Stimulated activated CD4-positive, alpha-beta T cell treated with anti-CD3 and anti-CD28 coated beads, TNF-alpha, amount 100 ng/mL, for 1 hour (primary cell): ENCODE measurements around the gene KCNE3.
"Not testable (repeated sequence)": the region's sequence is repeated elsewhere in the genome, so short reads cannot be mapped to it uniquely, and the experiment has no call there.

ENCODE experiments used
- DNase-seq, 3 donors: peaks; one replicate each; pipeline ENCODE4 v3.0.0-alpha.2; 2020; ENCODE audit warnings: low read depth in 3 of 3, low spot score in 1 of 3

Gene KCNE3

DNA sequence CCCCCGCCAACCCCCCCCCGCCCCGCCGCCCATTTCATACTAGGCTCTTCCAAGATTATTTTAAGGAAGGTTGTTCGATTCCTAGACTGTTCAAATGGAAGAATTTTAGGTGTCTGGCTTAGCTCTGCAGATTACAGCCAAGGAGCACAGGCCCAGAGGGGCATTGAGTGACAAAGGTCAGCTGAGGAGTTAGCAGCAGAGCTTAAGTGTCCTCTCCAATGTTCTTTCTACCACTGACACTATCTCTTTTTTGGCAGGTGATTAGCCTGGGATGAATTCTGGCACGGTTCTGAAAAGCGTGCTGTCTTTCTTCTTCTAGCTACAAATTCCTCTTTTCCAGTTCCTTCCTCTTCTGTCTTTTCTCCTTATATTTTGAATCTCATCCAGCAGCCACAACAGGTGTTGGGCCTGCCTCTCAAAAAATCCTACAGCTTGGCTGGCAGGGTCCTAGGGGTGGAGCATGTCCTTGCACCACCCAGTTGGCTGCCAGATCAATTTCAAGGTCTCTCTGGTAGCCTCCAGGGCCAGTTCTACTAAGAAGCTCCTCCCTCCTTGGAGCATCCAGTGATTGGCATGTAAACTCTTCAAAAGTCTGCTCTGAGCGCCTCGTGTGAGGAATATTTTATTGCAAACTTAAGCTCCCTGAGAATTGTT, 23.0 kb downstream of the KCNE3 start:
- DNase-seq: no peak

DNA sequence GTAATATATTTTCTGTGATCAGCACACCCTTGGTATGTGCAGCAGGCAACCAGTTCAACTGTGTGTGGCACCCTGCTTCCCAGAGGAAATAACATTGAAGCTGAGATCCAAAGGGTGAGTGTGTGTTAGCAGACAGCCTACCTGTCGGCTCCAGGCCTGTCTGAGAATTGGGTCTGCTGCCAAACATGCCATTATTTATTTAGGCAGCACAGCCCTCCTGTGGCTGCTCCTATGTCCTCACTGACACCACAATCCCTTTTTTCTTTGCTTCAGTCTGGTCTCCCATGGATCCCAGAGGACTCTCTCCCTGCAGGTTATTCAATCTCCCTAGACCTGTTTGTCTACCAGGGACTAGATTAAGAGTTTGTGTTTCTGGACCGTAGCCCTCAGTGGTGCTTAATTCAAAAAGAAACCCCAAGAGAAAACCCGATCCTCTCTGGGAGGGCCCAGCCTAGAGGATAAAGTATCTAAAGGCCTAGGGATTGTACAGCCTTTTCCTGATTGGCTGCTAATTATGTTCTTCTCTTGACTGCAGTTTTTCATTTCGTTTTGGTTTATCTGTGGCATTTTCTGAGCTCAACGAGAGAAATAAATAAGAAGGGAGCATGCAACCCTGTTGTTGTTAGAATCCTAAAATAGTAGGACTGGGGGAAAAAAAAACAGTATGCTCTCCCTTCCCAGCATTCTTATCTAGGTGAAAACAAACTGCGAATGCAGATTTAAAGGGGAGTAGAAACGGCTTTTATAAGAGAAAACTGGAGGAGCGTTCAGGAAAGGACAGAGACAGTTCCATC, 24.1 kb downstream of the KCNE3 start:
- no peak for DNase-seq

GRCh38 chr11:74442636-74443035, 24.7 kb downstream of the KCNE3 start:
- DNase-seq: no peak

GRCh38 chr11:74438681-74439080, 28.7 kb downstream of the KCNE3 start:
- DNase-seq: no peak

- no peak for DNase-seq
Observed at GRCh38 chr11:74437441-74438042, 29.8 kb downstream of the KCNE3 start.

- no peak for DNase-seq
Observed at GRCh38 chr11:74434528-74434927, 32.8 kb downstream of the KCNE3 start.

- no peak for DNase-seq
Observed at GRCh38 chr11:74429205-74429604, 38.1 kb downstream of the KCNE3 start.

GRCh38 chr11:74427384-74427886, 39.9 kb downstream of the KCNE3 start:
- DNase-seq: no peak

DNA sequence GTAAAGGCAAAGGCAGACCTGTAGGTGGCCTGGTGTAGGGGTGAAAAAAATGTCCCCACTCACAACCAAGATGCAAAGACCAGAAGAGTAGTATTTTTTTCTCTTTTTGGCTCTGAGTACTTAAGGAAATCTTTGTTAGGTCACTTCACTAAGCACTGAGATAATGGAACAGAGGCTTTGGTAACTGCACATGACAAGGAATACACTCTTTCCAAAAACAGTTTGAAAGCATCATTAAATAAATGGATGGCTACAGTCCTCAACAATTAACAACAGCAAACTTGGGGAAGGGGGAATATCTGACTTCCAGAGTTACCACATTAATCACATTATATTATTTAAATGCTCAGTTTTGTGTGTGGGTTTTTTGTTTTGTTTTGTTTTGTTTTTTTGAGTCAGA, 42.2 kb downstream of the KCNE3 start:
- DNase-seq: no peak

DNA sequence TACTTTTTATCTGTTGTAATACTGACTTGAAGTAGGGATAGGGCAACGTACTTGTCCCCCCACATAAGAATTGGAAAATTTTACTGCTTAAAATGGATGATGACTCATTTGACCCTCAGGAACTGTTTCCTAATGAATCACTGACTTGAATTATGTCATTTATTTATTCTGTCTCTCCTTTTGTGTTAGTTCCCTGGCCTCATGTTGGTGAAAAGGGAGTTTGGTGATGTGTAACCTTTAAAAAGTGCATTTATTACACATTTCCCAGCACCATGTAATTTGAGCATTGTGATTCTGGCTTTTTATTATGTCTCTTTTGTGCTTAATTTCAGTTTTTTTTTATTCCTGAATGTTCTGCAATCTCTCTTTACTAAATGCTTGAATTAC, 48.8 kb downstream of the KCNE3 start:
- DNase-seq: no peak

DNA sequence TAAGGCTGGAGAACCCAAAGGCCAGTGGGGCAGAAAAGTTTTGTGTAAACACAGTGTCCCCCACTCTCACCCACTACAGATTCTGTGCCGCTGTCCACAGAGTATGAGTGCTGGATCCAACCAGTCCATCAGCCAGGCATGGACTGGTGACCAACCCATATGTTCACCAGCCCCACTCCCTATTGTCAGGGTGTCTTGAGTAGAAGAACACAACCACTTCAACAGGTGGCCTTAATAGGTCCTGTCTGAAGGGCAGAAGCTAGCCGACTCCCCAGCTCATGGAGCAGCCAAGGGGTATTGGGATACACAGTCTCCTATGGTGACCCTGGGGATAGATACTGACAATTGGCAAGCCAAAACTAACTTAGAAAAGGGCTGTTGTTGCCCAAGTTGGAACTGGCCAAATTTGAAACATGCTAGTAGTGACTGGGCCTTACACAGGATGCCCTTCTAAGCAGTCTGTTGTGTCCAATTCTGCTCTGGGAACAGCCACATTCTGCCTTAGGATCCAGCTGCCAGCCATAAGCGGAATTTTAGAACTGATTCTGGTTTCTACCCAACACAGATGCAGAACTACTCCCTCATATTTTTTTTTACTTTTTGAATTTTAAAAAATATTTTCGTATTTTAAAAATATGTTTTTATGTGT, 49.4 kb downstream of the KCNE3 start:
- DNase-seq: no peak

GRCh38 chr11:74417379-74417804, 50.0 kb downstream of the KCNE3 start:
- no peak for DNase-seq

- DNase-seq: not testable (repeated sequence)
Observed at GRCh38 chr11:74416974-74417373, 50.4 kb downstream of the KCNE3 start.

DNA sequence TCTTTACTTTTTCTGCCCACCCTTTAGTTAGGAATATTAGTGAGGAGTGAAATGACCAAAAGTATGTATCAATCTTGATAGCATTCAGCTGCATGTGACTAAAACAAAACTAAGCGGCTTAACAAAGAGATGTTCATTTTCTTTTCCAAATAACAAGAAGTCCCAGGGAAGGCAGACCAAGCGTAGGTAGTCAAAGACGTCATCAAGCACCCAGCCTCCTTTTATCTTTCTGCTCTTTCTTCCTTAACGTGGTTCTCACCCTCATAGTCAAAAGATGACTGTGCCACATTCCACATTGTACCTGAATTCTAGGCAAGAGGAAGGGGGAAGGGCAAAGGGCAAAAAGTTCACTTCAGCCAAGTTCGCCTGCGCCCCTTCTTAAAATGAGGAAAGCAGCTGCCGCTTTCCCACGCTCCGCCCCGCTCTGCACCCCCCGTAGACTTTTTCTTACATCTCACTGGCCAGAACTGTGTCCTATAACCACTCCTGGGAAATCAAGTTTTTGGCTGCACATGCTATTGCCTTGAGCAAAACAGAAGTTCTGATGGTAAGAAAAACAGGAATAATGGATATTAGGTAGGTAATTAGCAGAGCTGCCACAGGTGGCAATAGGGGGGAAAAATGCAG, 54.5 kb downstream of the KCNE3 start:
- DNase-seq: no peak

GRCh38 chr11:74412321-74412720, 55.0 kb downstream of the KCNE3 start:
- no peak for DNase-seq

- DNase-seq: no peak
Observed at GRCh38 chr11:74409633-74410032, 57.7 kb downstream of the KCNE3 start.
